Measurements from ENCODE around the gene PIEZO2.

DNA sequence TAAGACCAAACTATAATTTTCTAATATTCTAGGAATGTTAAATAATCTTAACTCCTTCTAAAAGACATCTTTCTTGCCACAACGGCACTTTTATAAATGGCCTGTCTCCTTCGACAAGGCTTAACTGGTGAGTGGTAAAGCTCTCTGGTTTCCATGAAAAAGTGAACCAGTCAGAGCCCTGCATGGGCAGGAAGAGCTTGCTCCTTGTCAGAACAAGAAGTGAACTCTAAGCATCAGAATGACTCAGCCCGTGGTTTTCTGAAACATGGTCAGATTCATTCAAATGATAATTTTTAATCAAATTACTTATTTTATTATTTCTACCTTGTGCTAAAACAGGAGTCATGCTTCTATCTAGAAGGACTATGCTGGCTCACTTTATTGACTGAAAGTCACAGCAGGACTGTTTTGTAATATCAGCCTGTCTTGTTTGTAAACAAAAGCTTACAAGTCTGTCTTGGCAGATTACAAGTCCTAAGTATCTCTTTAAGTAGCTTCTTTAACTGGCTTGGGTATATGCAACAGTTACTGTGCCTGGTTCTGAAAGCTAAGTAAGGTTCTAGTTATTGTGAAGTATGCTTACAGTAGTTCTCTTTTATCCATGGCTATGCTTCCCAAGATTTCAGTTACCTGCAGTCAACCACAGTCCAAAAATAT lies 378.2 kb downstream of the PIEZO2 start:
- TF ChIP-seq CTCF (IDR thresholded peaks at IDR 0.05) (no peak), ZFX (IDR thresholded peaks at IDR 0.05; ENCODE audit: borderline replicate concordance) (no peak)
